SK-N-MC (cell line): ENCODE measurements around the gene ZNF780B.

Experiments used
- DNase-seq: peaks from one replicate; pipeline ENCODE4 v3.0.0-alpha.2; 2011; ENCODE audit warnings: low read depth, low spot score
- H3K27ac ChIP-seq: fragments of 200-600 bp; sonication (generic); 2 replicates; pipeline ENCODE4 v1.5.1; 2016; ENCODE audit warnings: mixed run types
- H3K36me3 ChIP-seq: fragments of 200-600 bp; sonication (generic); 2 replicates; pipeline ENCODE4 v1.6.1; 2017; ENCODE audit warnings: antibody characterized with exemption, low read length, mixed read lengths; ENCODE audit not compliant: insufficient read depth
- H3K4me3 ChIP-seq: fragments of 200-600 bp; sonication (generic); 2 replicates; pipeline ENCODE4 v1.5.1; 2016
- H3K9ac ChIP-seq: fragments of 200-600 bp; sonication (generic); 2 replicates; pipeline ENCODE4 v1.8.0; 2017; ENCODE audit warnings: mixed run types, mixed read lengths; ENCODE audit not compliant: insufficient read length
- H3K9me3 ChIP-seq: fragments of 200-600 bp; sonication (generic); 2 replicates; pipeline ENCODE4 v1.6.1; 2017; ENCODE audit warnings: low read depth, mild to moderate bottlenecking, antibody characterized with exemption, low read length, moderate library complexity, mixed read lengths
- EZH2 ChIP-seq: fragments of 200-600 bp; sonication (generic); IDR thresholded peaks from one replicate; pipeline ENCODE4 v1.6.1; 2017; ENCODE audit warnings: antibody characterized with exemption
- FOXP2 ChIP-seq: optimal IDR thresholded peaks from 2 replicates; pipeline ENCODE3; 2011; ENCODE audit warnings: mild to moderate bottlenecking, moderate library complexity; ENCODE audit not compliant: insufficient read depth; ENCODE audit errors: extremely low read length, control extremely low read depth
- POLR2AphosphoS5 ChIP-seq: IDR thresholded peaks from 2 replicates; pipeline ENCODE4 v1.6.1; 2012; ENCODE audit warnings: mild to moderate bottlenecking, low read depth, low read length, borderline replicate concordance

Gene ZNF780B

GRCh38 chr19:39986643-39987042 lies 69.4 kb downstream of the ZNF780B start:
- Histone ChIP-seq H3K4me3 (no peak overlapping the region), H3K9ac (no peak overlapping the region), H3K27ac (no peak overlapping the region), H3K9me3 (peaks cover 22% of the 10 kb centered on the region), H3K36me3 (peaks cover 27% of the 10 kb centered on the region)
- TF ChIP-seq EZH2 (no peak), FOXP2 (no peak), POLR2AphosphoS5 (no peak)
- no peak for DNase-seq

DNA sequence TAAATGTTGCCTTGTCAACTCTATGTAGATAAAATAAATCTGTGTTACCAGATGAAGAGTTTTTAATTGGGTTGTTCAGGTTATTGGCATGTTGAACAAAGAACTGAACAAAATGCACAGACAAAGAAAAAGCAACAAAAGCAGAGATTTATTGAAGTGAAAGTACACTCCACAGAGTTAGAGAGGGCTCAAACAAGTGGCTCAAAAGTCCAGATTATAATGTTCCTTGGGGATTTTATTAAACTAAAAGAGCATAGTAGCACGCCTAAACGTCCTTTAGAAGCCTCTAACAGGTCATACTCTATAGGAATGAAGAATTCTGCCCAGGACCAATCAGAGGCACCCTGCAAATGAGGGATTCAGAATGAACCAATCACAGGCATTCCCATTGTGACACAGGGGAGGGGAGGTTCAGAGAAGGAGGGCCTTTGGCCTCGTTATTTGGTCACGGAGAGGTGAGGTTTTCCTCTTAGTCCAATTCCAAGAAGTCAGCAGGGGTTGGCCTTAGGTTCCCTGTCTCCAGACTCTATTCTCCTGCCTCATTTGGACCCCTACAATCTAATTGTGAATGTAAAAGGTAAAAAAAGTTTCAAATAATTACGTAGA lies 72.2 kb downstream of the ZNF780B start:
- Histone ChIP-seq H3K9me3 (peaks cover 22% of the 10 kb centered on the region), H3K36me3 (peaks cover 51% of the 10 kb centered on the region), H3K4me3 (no peak overlapping the region), H3K9ac (no peak overlapping the region), H3K27ac (no peak overlapping the region)
- no peak for DNase-seq
- TF ChIP-seq EZH2 (no peak), POLR2AphosphoS5 (no peak), FOXP2 (no peak)

DNA sequence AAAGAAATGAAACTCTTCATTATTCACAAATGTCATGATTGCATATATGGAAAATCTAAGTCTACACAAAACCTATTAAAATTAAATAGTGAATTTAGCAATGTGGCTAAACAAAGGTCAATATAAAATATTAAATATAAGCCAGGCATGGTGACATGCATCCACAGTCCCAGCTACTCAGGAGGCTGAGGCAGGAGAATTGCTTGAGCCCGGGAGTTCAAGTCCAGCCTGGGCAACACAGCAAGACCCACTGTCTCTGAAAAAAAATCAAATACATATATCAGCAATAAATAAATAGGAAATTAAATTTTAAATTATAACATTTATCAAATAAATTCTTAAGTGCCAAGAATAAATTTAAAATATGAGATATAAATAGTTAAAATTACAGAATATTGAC lies 73.1 kb downstream of the ZNF780B start:
- no peak overlapping the region for H3K27ac ChIP-seq
- no peak for DNase-seq
- H3K9me3 ChIP-seq: peaks cover 22% of the 10 kb centered on the region
- H3K4me3 ChIP-seq: no peak overlapping the region
- H3K9ac ChIP-seq: no peak overlapping the region
- H3K36me3 ChIP-seq: peaks cover 60% of the 10 kb centered on the region
- TF ChIP-seq FOXP2 (no peak), POLR2AphosphoS5 (no peak), EZH2 (no peak)
